Activated CD4-positive, alpha-beta T cell treated with anti-CD3 and anti-CD28 coated beads, Interleukin-2, amount 50 U/mL, for 1 hour (primary cell): ENCODE measurements around the gene MSI2.

Source experiments
- DNase-seq: peaks from one replicate; pipeline ENCODE4 v3.0.0-alpha.2; 2020

The MSI2 gene

DNA sequence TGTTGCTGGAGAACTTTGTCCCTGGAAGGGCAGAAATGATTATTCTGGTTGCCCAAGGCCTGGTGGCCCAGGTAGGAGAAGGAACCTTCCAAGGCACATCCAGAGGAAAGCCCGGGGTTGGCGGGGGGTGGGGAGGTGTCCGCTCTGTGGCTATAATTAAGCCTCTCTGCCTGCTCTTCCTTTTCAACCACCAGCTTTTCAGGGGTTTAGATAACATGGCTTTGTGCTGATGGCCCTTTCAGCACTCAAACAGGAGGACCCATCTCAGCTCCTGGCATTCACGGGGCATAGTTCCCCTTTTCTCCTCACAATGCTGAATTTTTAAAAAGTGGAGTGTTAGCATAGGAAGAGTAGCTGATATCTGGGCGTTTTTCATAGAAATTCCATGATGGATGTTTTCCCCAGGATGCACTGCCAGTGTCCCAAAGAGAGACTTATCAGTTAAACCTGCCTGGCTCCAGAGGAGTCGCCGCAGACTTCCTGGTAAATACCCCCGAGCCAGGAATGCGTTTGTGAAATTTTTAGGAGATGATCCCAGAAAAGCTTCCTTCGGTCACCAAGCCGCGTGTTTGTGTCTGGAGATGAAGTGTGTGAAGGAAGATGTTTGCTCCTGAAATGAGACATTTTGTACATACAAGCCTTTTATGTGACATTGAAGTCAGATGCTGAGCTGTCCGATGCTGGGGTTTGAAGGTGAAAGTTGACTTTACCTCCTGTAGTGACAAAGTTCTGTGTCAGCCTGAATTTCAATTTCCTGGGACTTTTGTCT is 188.5 kb downstream of the MSI2 start:
- DNase-seq: no peak

DNA sequence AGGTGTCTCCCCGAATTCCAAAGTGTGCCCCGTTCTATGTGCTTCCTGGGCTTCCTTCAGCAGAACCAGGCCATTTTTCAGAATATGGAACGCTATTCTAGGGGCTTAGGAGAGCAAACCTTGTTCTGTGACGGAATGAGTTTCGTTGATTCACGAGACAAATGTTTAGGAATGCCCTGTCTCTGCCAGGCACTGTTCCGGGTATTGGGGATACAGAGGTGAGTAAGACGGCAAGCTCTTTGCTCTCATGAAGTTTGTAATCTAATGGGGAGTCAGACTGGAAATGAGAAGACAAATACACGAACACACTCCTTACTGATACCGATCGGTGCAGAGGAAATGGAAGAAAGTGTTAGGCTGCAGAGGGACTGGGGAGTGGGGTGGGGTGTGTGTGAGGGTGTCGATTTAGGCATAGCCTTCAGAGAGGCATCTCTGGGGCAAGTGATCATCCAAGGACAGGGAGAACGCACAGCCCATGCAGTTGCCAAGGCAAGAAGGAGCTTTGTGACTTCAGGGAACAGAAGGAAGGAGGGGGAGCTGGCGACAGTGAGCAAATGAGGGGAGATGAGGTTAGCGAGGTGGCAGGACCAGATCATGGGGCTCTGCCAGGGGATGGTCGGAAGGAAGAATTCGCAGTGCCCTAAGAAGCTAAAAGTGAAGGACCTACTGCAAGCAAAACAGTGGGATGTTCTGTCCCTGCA is 189.6 kb downstream of the MSI2 start:
- no peak for DNase-seq

DNA sequence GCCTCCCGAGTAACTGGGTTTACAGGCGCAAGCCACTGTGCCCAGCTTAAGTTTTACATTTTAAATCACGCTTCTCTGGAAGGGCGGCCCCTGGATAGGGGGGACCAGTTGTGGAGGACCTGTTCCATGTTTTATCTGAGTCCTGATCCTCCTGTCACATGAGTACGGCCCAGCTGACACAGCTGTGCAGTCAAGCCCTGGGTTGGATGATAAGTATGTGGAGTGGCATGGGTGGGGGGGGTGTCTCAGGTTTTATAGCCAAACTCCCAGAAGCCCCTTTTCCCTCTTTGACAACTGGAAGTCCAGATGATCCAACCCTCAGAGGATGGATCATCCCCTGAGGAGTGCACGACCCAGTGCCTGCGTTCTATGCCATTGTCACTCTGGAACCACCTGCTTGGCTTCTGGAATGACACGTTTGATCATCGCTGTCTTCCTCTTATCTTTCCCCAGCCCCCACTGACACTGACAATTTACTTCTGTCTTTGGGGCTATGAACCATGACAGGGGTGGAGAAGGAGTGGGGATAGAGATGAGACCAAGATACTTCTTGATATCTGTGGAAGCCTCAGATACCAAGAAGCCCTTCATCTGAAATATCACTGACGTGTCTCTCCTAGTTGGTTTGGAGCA is 191.2 kb downstream of the MSI2 start:
- DNase-seq: no peak

DNA sequence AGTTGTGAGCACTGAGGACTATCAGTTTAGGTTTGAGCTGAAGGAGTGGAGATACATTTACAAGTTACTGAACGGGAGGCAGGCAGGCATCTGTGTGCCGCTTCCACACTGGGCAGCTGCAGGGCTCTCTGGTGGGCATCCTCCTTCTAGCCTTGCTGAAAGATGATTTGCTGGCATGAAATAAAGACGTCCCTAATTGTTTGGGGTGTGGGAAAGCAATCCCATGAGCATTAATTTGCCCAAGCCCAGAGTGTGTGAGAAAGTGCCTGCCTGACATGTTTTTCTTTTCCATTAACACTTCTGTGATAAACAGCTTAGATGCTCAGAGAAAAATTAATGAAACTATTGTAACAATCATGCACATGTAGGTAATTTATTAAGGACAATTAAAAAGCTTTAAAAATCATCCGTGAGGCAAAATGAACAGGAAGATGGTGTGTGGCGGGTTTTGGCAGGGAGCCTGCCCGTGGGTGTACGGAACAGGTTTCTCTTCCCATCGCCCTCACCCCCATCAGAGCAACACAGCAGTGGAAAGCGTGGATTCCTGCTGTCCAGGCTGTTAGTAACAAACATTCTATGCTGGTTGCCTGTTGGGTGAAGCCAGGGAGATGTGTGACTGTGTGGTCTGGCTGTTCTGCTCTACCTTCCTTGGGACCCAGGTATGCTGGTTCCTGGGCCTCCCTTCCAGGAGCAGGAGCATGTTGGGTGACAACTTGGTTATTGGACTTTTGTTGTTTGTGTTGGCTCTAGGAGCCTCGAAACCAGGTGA is 191.9 kb downstream of the MSI2 start:
- DNase-seq: no peak

DNA sequence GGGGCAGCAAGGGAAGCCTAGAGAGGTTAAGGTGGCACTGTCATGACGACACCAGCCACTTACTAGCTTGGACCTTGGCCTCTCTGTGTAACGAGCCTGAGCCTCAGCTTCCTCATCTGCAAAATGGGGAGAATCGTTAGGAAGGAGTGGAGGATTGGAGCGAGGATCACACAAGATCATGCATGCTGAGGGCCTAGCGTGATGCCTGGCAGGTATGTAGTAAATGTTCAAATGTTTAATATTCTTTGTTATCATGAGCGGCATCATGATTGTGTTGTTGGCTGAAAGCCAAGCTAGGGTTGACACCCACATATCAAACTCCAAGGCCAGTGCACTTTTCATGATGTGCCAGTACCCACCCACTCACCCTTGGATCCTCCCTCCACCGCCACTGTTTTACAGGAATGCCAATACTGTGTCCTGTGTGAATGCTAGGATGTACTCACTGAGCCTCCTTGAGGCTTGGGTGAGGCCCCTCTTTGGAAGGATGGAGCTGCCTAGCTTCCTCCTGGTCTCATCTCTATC is 192.5 kb downstream of the MSI2 start:
- no peak for DNase-seq

DNA sequence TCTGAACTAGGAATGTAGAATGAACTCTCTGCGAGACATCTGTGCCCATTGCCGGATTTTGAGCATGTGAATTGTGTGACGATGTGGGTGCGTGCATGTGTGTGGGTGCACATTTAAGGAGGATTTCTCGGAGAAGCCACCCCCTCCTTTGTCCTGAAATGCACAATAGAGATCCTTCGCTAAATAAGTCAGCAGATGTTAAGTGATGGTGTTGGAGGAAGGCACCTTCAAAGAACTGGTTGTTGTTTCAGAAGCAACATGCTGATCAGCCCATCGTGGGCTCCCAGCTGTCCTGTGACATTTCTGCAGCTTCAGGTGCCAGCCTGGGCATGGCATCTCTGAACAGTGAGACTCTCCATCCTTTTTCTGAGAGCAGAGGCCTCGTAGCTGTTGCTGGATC is 194.9 kb downstream of the MSI2 start:
- DNase-seq: no peak

DNA sequence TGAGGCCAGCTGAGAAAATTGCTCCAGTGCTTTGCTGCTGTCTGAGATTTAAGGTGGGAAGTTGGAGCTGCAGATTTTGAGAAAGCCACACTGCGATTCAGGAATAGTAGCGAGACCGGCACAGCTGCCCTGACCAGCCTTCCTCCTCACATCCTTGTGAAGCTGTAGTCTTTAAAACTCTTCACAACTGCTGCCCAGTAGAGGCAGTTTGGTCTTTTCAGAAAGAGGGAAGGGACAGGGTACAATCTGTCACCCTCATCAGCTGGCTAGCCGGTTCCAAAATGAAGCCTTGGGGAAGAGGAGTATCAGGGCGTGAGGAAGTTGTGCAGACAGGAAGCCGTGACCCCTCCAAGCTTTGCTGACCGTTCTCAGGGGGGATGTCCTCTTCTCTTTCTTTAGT is 195.3 kb downstream of the MSI2 start:
- no peak for DNase-seq

DNA sequence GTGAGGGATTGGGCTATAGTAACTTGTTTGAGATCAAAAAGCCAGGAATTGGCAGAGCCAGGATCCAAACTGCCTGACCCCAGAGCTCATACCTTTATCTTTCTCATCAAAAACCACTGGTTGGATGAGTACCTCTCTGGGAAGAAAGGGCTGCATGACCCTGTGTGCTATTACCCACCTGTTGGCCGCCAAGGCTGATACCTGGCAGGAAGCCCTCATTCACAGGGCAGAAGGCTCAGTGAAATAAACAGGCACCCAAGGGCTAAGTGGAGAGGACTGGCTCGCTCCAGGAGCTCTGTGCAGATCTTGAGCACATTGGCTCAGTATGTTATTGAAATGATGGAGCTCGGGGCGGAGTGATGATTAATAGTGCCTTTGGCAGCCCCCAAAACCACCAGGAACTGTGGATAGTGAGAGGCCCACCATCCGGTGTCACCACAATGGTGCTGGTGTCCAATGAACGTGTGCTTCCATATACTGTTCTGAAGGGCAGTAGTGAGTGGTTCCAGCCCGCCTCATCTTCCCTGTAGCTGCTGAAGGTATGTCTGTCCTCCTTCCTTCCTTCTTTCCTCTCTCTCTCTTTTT is 197.6 kb downstream of the MSI2 start:
- DNase-seq: no peak

DNA sequence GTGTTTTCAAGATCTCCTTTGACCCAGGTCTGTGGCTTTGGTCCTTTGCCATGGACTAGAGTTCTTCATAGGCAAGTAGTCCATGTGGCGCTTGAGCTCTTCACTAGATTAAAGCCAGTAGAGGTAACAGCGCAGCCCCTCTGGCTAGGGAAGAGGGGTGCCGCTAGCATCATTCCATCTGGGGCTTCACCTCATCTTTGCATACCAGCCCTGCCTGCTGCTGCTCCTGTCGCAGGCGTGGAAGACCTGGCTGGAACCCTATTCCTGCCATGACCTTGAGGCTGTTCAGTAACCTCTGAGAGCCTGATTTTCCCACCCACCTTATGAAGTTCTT is 198.4 kb downstream of the MSI2 start:
- DNase-seq: no peak

DNA sequence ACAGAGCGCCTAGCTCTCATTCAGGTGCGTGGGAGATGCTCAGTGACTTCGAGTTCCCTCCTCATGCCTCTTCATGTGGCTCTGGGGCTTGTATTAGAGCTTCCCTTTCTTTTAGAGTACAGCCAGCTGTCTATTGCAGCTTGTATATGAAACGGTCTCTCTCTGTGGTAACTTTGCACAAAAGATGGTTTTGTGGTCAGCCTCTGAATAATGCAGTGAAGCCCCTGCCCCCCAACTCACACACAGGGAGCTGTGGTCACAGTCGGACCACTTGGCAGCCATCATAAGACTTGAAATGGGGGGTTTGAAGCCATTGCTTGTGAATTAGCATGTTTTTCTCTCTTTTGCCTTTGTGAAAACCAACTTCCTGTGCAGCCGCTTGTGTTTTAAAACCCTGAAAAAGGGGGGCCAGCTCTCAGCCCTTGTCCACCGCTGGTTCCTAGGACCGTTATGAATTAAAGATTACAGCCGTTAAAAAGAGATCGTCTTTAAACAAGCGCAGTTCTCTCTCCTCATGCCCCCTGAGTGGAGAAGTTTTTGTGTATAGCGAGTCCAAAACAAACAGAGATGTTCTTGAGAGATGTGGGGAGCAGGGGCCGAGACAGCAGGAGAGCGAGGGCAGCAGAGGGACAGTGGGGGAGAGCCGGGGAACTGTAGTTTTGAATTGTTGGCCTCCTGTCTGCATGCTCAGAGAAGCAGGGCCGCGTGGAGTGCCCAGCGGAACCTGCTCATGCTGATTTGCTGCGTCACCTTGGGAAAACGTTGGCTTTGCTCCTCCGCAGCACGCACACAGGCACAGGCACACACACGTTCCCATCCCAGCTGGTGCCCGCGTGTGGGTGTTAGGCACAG is 199.0 kb downstream of the MSI2 start:
- DNase-seq: no peak

DNA sequence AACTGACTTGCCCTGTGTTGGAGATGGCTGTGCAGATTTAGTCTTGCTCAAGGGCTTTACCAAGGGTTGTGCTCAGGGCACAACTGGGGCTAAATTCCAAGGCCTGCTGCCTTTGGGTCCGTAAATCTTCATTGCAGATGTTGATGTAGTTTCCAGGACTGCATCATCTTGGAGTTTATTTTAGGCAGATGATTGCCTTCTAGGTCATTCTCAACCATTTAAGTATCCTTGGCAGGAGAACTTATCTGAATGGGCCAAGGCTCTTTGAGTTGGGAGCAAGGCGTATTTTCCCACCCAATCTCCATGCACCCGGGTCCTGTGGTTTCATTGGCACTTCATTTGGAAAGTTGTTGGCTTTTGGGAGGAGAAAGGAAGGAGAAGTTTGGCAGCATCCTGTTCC is 200.3 kb downstream of the MSI2 start:
- no peak for DNase-seq

DNA sequence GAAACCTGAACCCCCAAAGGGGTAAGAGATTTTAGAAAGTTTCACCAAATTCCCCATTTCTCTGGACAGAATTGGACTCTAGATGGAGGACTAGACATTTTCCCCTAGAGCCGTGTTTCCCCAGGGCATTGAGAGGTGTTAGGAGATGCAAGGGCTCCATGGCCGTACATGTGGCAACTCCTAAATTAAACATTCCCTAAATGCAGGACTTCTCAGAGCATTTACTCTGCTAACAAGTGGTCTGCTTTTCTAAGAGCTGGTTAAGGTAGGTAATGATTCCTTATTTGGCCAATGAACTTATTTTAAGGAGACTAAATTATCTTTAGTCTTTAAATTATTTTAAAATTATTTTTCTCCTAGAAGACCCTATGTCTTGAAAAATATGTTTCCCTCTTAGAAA is 200.9 kb downstream of the MSI2 start:
- DNase-seq: no peak

DNA sequence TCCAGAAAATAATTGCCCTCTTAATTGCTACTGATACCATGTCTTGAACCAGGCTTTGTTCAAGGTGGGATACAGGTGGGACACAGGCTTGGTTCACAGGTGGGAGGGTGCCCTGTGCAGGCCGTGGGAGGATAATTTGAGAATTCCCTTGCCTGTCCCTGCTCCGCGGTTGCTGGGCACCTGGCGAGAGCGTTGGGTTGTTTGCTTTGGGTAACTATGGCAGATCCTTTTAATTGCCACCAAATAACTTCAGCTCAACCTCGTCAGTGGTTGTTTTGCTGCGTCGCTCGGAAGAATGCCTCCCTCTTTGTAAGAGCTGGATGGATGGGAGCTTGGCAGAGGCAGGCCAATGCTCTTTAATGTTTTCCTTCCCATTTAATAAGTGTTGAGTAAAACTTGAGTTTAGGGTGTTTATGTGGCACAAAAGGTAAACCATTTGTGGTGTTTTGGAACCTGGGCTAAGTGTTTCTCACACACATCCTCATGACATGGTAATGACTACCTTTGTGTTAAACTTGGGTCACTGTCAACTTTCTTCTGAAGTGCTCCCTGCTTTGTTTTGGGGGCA is 202.5 kb downstream of the MSI2 start:
- no peak for DNase-seq

DNA sequence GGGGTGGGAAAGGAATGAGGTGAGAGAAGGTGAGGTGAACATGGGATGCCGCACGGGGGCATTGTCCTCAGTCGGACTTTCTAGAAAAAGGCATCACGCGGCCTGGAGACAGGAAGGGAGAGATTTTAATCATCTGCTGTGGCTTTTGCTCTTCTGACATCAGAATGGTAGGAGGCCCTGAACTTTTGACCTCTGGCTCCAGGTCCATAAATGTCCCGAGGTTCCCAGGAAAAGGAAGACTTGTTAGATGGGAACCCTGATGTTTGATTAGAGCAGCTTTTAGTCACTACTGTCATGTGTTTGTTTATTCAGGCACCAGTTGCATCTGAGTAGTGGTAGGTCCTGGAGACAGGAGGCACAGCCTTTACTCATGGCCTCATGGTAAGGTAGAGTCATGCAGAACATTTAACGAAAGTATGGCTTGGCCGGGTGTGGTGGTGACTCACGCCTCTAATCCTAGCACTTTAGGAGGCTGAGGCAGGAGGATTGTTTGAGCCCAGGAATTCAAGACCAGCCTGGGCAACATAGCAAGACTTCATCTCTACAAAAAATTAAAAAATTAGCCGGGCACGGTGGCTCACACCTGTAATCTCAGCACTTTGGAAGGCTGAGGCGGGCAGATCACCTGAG is 203.1 kb downstream of the MSI2 start:
- no peak for DNase-seq

DNA sequence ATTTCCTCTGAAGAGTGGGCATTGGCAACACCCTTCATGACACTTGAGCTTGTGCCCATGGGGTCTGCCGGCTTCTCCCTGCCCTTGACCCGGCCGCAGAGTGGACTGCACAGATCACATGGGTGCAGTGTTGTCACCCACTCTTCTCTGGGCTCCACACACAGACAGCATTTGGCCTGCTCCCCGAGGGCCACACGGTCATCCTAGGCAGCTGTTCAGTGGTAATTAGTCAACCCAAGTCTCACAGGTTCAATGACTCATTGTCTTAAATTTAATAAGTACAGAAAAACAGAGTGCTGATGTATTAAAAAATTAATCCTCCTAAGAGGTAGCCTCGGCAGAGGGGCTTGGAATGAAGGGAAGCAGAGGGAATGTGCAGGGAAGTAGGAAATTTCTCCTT is 204.8 kb downstream of the MSI2 start:
- DNase-seq: no peak

DNA sequence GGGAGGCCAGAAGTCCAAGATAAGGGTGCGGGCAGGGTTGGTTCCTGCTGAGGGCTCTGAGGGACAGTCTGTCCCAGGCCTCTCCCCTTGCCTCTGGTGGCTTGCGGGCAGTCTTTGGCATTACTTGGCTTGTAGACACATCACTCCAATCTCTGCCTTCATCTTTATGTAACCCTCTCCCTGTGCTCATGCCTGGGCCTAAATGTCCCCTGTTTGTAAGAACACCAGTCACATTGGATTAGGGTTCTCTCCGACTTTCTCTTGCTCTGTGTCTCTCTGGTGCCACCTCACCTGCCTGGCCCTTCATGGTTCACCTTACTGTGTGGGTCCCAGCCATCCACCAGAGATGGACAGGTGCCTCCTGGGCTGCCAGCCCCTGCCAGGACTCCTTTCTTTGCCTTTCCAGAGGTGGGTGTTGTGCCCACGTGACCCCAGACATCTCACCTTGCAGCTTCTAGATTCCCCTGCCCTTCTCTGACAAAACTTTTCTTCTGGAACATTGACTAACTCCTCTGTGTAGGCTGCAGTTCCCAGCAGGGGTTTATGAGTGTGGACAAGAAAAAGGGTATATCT is 205.8 kb downstream of the MSI2 start:
- DNase-seq: no peak

DNA sequence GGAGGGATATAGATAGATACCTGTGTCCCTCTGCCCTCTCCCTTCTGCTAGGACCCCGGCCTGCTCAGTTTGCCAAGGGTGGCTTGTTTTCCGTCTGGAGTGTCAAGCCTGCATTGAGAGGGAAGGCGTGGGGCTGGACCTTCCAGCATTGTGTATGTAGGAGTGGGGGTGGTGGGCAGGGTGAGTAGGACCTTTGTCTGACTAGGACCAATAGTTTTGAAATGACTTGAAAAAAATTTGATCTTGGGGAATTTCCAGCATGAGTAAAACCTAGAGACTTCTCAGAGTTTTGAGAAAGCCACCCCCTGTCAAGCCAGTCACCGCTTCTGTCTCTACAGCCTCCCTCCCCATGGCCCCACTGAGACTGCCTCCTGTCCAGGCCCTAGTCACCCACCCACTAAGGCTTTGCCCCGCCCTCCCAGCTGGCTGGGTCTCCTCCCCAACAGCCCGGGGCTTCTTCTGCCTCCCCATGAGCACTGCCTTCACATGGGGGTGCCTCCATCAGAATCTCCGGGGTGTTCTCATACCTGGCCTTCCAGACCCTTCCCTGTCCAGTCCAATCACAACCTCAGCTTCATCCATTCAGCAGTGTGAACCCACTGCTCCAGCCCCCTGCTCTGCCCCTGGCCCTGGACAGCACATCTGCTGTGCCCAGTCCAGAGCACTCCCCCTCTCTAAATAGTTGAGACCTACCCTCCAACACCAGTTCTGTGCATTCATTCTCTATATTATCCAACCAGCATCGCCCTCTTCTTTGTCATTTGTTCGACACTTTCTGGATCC is 207.0 kb downstream of the MSI2 start:
- no peak for DNase-seq

DNA sequence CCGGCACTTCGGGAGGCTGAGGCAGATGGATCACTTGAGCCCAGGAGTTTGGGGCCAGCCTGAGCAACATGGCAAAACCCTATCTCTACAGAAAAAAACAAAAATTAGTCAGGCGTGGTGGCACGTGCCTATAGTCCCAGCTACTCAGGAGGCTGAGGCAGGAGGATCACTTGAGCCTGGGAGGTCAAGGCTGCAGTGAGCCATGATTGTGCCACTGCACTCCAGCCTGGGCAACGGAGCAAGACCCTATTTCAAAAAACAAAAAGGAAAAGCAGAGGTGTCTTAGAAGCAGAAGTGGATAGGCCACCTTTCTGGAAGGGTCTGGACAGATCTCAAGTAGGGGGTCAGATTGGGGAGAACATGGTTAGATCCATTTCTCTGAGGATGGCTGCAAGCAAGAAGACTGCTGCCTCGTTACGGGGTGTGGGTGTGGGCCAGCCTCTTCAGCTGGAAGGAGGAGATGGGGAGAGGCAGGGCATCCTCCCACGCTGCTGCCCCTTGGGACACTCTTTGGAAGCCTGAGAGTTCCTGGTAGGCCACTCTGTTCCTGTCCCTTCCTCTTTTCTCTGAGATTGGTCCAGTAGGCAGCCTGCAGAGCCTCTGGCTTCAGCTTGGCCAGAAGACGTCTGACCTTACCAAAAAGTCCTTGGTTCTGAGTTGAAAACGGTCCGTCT is 208.0 kb downstream of the MSI2 start:
- no peak for DNase-seq

DNA sequence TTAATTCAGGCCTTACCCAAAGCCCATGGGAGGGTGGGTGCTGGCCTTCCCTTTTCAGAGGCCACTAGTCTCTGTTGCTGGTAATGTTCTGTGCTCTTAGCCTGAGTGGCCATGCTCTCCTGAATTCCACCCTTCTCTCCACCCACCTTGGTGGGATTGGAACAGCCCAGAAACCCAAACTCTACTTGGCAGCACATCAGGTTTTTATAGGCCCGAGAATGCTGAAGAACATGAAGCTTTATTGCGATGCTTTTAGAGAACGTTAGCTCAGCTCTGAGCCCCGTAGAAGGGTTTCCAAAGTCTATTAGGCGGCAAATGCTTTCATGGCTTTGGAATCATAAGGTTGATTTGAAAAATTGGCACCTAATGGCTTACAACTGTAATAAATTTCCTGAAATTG is 209.3 kb downstream of the MSI2 start:
- no peak for DNase-seq
